ENCODE measurements around the gene COL4A1. TPM values are rescaled to one million over a fixed set of nuclear protein-coding genes. Genes with fewer than 3 reads are reported as not detected.
A peak's percentile ranks its signal among the peaks of the same experiment; 100 is the strongest.

Gene COL4A1
- polyA plus RNA-seq, 1 of the 3 experiments (the other 2 are of a cell fraction), result 30.3 TPM

- ChIA-PET CTCF (interaction anchor here (0.9 to 4.7 kb wide), 4 partner anchors 9 to 227 kb away, joined by 3 to 27 read pairs (median 6); no protein-coding TSS in a partner anchor), POLR2A (no interaction called here)
- DNase-seq, result no peak
- Histone ChIP-seq H3K4me1 (ENCODE audit: control insufficient read depth in 1 of 2, insufficient read depth in 2 of 2, low read depth in 1 of 2, low read length in 1 of 2) (peaks cover 14 to 41% of the 10 kb centered on the region in 2 experiments), H3F3A (replicated peaks; ENCODE audit: insufficient read depth) (peaks cover 15% of the 10 kb centered on the region), H3K27ac (ENCODE audit: low read depth in 2 of 2, low read length in 1 of 2) (peak overlapping the region in 1 of 2 experiments; percentile 11; a peak in 1 of 4 replicates), H3K79me2 (ENCODE audit: insufficient read depth) (peaks cover 54% of the 10 kb centered on the region), H3K4me3 (ENCODE audit: low read depth in 2 of 2, low read length in 1 of 2) (no peak overlapping the region), H3K9ac (no peak overlapping the region), H2AFZ (ENCODE audit: low read depth) (no peak overlapping the region), H3K9me2 (no peaks in the 10 kb centered on the region), H3K36me3 (replicated peaks in 1 of 2; ENCODE audit: control insufficient read depth in 1 of 2, insufficient read depth in 2 of 2, low read length in 1 of 2) (peaks cover 0 to 13% of the 10 kb centered on the region in 2 experiments), H3K4me2 (no peak overlapping the region), H4K20me1 (ENCODE audit: insufficient read depth) (peaks cover 3% of the 10 kb centered on the region; the same call in 1 of the 2 replicates), H3K27me3 (ENCODE audit: insufficient read depth) (no peaks in the 10 kb centered on the region), H3K9me3 (no peaks in the 10 kb centered on the region)
- 95% methylated on average over 12 of the region's 15 CpGs for WGBS (ENCODE audit: low lambda C conversion rate)
- TF ChIP-seq SMC3 (IDR thresholded peaks at IDR 0.05; ENCODE audit: low read depth, low read length) (no peak), USF2 (IDR thresholded peaks at IDR 0.05; ENCODE audit: borderline replicate concordance, low read depth, low read length) (no peak), MEF2A (IDR thresholded peaks at IDR 0.05; ENCODE audit: borderline replicate concordance, low read depth) (no peak), NRF1 (IDR thresholded peaks at IDR 0.05; ENCODE audit: low read depth, low read length) (no peak), TAF1 (IDR thresholded peaks at IDR 0.05; ENCODE audit: borderline replicate concordance, low read depth, low read length) (no peak), RXRA (IDR thresholded peaks at IDR 0.05; ENCODE audit: borderline replicate concordance, low read depth) (no peak), EZH2phosphoT487 (IDR thresholded peaks at IDR 0.05; ENCODE audit: borderline replicate concordance, low read depth) (no peak), FOSL2 (IDR thresholded peaks at IDR 0.05; ENCODE audit: borderline replicate concordance, low read depth) (no peak), POLR2AphosphoS5 (IDR thresholded peaks at IDR 0.05; ENCODE audit: low read depth, low read length) (no peak), REST (IDR thresholded peaks at IDR 0.05; ENCODE audit: low read depth, low read length) (no peak), SIN3A (IDR thresholded peaks at IDR 0.05; ENCODE audit: borderline replicate concordance, low read depth, low read length) (no peak), MAX (IDR thresholded peaks at IDR 0.05; ENCODE audit: low read depth) (no peak), GABPA (IDR thresholded peaks at IDR 0.05; ENCODE audit: low read depth) (no peak), MXI1 (IDR thresholded peaks at IDR 0.05; ENCODE audit: low read depth, low read length) (no peak), TCF12 (IDR thresholded peaks at IDR 0.05) (no peak), FOXJ3 (CRISPR knock-in tag; IDR thresholded peaks at IDR 0.05) (no peak), PBX3 (IDR thresholded peaks at IDR 0.05) (no peak), JUND (IDR thresholded peaks at IDR 0.05) (no peak), CTCF (IDR thresholded peaks at IDR 0.05) (no peak), ZBTB33 (IDR thresholded peaks at IDR 0.05; ENCODE audit: borderline replicate concordance, low read depth) (no peak)
Measured at GRCh38 chr13:110228936-110229904, 77.7 kb downstream of the COL4A1 start.
